HG02981 (cell line): ENCODE measurements around the gene AUTS2.
A peak's percentile ranks its signal among the peaks of the same experiment; 100 is the strongest.

Experiments used
- ATAC-seq: cut with Tn5 transposase; IDR thresholded peaks from one replicate; pipeline ENCODE4 v1.9.1; 2021; ENCODE audit warnings: mild to moderate bottlenecking, moderate library complexity; ENCODE audit not compliant: unreplicated experiment

AUTS2 gene

GRCh38 chr7:70383066-70383782 is 784.9 kb downstream of the AUTS2 start:
- no peak for ATAC-seq

- ATAC-seq, result no peak
These were observed 785.7 kb downstream of the AUTS2 start for GRCh38 chr7:70384024-70384423.

- no peak for ATAC-seq
These were observed 786.6 kb downstream of the AUTS2 start for GRCh38 chr7:70384891-70385290.

- ATAC-seq, result no peak
These were observed 788.9 kb downstream of the AUTS2 start for GRCh38 chr7:70387217-70387616.

GRCh38 chr7:70389531-70390151 is 791.4 kb downstream of the AUTS2 start:
- ATAC-seq, result no peak

- no peak for ATAC-seq
These were observed 792.0 kb downstream of the AUTS2 start for GRCh38 chr7:70390251-70390650.

GRCh38 chr7:70392256-70392876 is 794.1 kb downstream of the AUTS2 start:
- ATAC-seq, result no peak

- no peak for ATAC-seq
These were observed 794.7 kb downstream of the AUTS2 start for GRCh38 chr7:70392877-70393435.

- no peak for ATAC-seq
These were observed 795.7 kb downstream of the AUTS2 start for GRCh38 chr7:70393956-70394355.

- no peak for ATAC-seq
These were observed 802.6 kb downstream of the AUTS2 start for GRCh38 chr7:70400829-70401380.

GRCh38 chr7:70402069-70402468 is 803.8 kb downstream of the AUTS2 start:
- ATAC-seq, result no peak

GRCh38 chr7:70405241-70405640 is 807.0 kb downstream of the AUTS2 start:
- ATAC-seq, result no peak

GRCh38 chr7:70406186-70406949 is 808.1 kb downstream of the AUTS2 start:
- ATAC-seq, result no peak

GRCh38 chr7:70406950-70407209 is 808.6 kb downstream of the AUTS2 start:
- no peak for ATAC-seq

GRCh38 chr7:70408477-70408876 is 810.2 kb downstream of the AUTS2 start:
- no peak for ATAC-seq

GRCh38 chr7:70408891-70409290 is 810.6 kb downstream of the AUTS2 start:
- no peak for ATAC-seq

GRCh38 chr7:70410134-70410750 is 812.0 kb downstream of the AUTS2 start:
- ATAC-seq, result no peak

GRCh38 chr7:70414368-70414767 is 816.1 kb downstream of the AUTS2 start:
- no peak for ATAC-seq

- ATAC-seq, result peak; percentile 47
These were observed 817.1 kb downstream of the AUTS2 start for GRCh38 chr7:70415179-70415972.
